HUDEP-2 (cell line): ENCODE measurements around the gene MOB3B.

ENCODE experiments used
- DNase-seq, 76 experiments: peaks; one replicate each; lab custom pipeline; 2025; ENCODE audit not compliant: unreplicated experiment in 76 of 76; lab: John Stamatoyannopoulos, UW

The MOB3B gene

GRCh38 chr9:27308691-27309390 is 220.8 kb downstream of the MOB3B start:
- no peak for DNase-seq

GRCh38 chr9:27304521-27304920 is 225.1 kb downstream of the MOB3B start:
- DNase-seq, result no peak

- peak in 16 of 76 experiments; percentile 1 to 61 (median 16) for DNase-seq
These were observed 226.4 kb downstream of the MOB3B start for GRCh38 chr9:27303219-27303618.

GRCh38 chr9:27297050-27297449 is 232.6 kb downstream of the MOB3B start, which contains the start of gene EQTN:
TSS of gene EQTN (minus strand) at chr9:27297150. CDS start at chr9:27297055, 95 bp downstream.
- no peak for DNase-seq

- DNase-seq, result no peak
These were observed 235.6 kb downstream of the MOB3B start for GRCh38 chr9:27293996-27294395.

GRCh38 chr9:27292659-27293405 is 236.8 kb downstream of the MOB3B start:
- DNase-seq, result no peak

- DNase-seq, result no peak
These were observed 238.3 kb downstream of the MOB3B start for GRCh38 chr9:27291292-27291691.

GRCh38 chr9:27282269-27282668 is 247.3 kb downstream of the MOB3B start:
- DNase-seq, result no peak

GRCh38 chr9:27280860-27281259 is 248.8 kb downstream of the MOB3B start:
- no peak for DNase-seq

GRCh38 chr9:27280249-27280648 is 249.4 kb downstream of the MOB3B start:
- no peak for DNase-seq

GRCh38 chr9:27279611-27280010 is 250.0 kb downstream of the MOB3B start:
- no peak for DNase-seq

GRCh38 chr9:27278374-27278773 is 251.2 kb downstream of the MOB3B start:
- DNase-seq, result no peak

GRCh38 chr9:27276193-27277030 is 253.2 kb downstream of the MOB3B start:
- peak in 28 of 76 experiments; percentile 3 to 60 (median 34) for DNase-seq
